ENCODE measurements around the gene NDUFA11. TPM values are rescaled to one million over a fixed set of nuclear protein-coding genes. Genes with fewer than 3 reads are reported as not detected.

The NDUFA11 gene
- total RNA-seq, 3 donors from 2014 or later (not counting 1 experiment from before 2014, with no cell fraction given) = 111 to 115 (median 113) TPM

DNA sequence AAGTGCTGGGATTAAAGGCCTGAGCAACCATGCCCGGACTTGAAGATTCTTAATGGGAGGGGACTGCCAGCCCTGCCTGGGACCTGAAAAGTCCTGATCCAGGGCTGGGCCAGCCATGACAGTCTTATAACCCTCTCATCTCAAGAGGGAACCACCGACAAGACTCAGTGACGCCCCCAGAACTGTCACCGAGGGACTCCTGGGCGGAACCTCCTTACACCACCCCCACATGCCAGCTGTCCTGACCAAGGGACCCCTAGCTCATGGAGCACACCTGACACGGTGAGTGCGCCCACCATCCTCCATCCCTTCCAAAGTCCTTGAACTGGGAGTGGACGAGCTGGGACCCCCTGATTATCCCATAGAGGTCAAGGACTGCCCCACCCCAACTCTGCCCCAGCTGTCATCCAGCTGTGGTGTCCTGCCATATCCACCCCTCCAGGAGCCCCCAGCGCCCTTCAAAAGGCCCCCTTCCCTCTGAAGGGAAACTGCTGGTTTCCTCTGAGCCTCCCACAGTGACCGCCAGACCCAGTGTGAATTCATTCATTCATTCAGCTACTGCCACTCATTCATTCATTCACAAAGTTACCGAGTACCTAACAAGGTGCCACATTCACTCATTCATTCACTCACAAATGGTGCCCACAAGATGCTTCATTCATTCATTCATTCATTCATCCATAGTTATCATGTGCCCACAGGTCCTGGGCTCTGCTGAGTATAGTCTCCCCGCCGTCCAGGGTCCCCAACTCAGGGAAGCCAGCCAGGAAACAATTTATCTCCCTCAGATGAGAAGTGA, 3.7 kb downstream of the NDUFA11 start:
- Mint-ChIP-seq H3K36me3 (no peaks in the 10 kb centered on the region), H3K27me3 (ENCODE audit: low read depth in 2 of 2) (no peaks in the 10 kb centered on the region), H3K4me3 (no peak overlapping the region), H3K27ac (no peak overlapping the region), H3K4me1 (peaks cover 17 to 35% of the 10 kb centered on the region in 2 donors), H3K9me3 (no peaks in the 10 kb centered on the region)
- H3K27ac ChIP-seq (ENCODE audit: low read length) = no peak overlapping the region
- no peaks in the 10 kb centered on the region for H3K9me3 ChIP-seq (ENCODE audit: control insufficient read depth, insufficient read depth, low read length)
- 94% methylated on average over 13 of the region's 13 CpGs for WGBS (ENCODE audit: insufficient coverage)
- no peak for DNase-seq
- ATAC-seq = no peak
- TF ChIP-seq, protein P1, sequence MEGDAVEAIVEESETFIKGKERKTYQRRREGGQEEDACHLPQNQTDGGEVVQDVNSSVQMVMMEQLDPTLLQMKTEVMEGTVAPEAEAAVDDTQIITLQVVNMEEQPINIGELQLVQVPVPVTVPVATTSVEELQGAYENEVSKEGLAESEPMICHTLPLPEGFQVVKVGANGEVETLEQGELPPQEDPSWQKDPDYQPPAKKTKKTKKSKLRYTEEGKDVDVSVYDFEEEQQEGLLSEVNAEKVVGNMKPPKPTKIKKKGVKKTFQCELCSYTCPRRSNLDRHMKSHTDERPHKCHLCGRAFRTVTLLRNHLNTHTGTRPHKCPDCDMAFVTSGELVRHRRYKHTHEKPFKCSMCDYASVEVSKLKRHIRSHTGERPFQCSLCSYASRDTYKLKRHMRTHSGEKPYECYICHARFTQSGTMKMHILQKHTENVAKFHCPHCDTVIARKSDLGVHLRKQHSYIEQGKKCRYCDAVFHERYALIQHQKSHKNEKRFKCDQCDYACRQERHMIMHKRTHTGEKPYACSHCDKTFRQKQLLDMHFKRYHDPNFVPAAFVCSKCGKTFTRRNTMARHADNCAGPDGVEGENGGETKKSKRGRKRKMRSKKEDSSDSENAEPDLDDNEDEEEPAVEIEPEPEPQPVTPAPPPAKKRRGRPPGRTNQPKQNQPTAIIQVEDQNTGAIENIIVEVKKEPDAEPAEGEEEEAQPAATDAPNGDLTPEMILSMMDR (IDR thresholded peaks at IDR 0.05) = no peak
- no peaks in the 10 kb centered on the region for H3K27me3 ChIP-seq (ENCODE audit: control insufficient read depth, insufficient read depth, low read length)
- peaks cover 21% of the 10 kb centered on the region for H3K4me1 ChIP-seq (ENCODE audit: control insufficient read depth, insufficient read depth, low read length)
- H3K4me3 ChIP-seq (ENCODE audit: low read length) = no peak overlapping the region
- H3K36me3 ChIP-seq (ENCODE audit: control insufficient read depth, insufficient read depth, low read length) = peaks cover 21% of the 10 kb centered on the region
- intact Hi-C loops (cut with micrococcal nuclease) = loop anchor here (5.0 kb wide), 2 partner anchors 77 to 1178 kb away; partner anchors contain the start of genes DPP9 and RANBP3

DNA sequence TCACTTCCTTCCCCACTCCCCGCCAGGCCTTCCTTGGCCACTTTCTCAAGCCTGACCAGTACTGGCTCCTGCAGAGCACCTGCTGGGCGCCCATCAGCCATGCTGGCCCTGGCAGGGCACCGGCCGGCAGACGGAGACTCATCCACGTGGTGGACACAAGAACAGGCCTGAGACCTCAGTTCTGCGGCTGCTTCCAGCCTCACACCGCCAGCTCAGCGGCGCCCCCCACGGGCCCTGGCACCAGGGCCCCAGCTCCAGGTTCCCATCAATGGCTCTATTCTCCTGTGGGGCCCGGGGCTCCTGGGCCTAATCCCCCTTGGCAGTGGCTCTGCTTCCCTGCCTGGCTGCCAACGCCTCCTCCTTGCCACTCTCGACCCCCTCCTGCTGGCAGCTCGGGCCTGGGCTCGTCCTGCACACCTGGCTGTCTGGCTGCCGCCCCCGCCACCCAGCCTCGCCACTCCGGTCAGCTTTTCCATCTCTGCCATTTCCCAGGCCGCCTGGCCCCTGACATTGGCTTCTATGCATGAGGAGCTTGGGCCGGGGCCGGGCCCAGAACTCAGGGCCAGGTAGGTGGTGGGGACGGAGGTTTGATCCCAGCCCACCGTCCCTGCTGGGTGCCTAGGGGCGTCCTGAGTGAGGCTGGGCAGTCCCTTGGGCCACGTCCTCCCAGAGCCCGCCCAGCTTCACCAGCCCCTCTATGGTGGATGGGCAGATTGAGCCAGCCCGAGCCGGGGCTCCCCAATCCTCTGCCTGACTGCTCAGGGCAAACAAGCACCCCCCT, 6.2 kb downstream of the NDUFA11 start:
- Mint-ChIP-seq H3K4me1 (peaks cover 6 to 15% of the 10 kb centered on the region in 2 donors), H3K27ac (no peak overlapping the region), H3K9me3 (no peaks in the 10 kb centered on the region), H3K36me3 (no peaks in the 10 kb centered on the region), H3K27me3 (ENCODE audit: low read depth in 2 of 2) (no peaks in the 10 kb centered on the region), H3K4me3 (no peak overlapping the region)
- H3K4me3 ChIP-seq (ENCODE audit: low read length) = no peak overlapping the region
- no peak overlapping the region for H3K27ac ChIP-seq (ENCODE audit: low read length)
- ATAC-seq = no peak
- 97% methylated on average over 30 of the region's 30 CpGs for WGBS (ENCODE audit: insufficient coverage)
- H3K36me3 ChIP-seq (ENCODE audit: control insufficient read depth, insufficient read depth, low read length) = peaks cover 24% of the 10 kb centered on the region
- TF ChIP-seq, protein P1 (IDR thresholded peaks at IDR 0.05) = no peak
- DNase-seq = no peak
- no peaks in the 10 kb centered on the region for H3K9me3 ChIP-seq (ENCODE audit: control insufficient read depth, insufficient read depth, low read length)
- H3K27me3 ChIP-seq (ENCODE audit: control insufficient read depth, insufficient read depth, low read length) = no peaks in the 10 kb centered on the region
- intact Hi-C loops (cut with micrococcal nuclease) = no loop called here
- H3K4me1 ChIP-seq (ENCODE audit: control insufficient read depth, insufficient read depth, low read length) = peaks cover 4% of the 10 kb centered on the region

DNA sequence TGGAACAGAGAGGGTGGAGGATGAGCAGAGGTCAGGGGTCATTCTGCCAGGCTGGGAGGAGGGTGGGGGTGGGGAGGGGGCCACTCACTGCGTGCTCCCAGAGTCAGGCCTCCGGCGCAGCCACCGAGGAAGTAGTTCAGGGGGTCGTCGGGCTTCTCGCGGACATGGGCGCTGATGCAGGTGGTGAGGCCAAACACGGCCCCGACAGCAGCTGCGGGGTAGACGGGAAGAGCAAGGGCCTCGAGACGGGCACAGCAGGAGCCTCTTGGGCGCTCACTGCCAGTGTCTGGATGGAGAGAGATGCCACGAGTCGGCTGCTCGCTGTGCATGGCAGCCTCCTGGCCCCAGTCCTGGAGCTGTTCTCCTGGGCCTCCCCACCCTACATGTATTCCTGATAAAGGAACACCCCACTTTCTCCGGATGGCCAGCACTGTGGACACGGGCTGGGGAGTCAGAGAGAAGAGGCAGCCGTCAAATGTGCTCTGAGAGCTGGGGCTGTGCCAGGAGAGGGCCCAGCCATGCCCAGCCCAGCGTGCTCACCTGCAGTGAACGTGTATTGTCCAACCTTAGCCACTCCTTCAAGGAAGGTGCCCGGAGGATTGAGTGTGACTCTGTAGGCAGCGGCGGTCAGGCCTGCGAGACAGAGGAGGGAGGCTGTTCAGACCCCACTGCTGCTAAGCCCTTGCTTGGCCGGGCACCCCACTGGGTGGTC, 7.1 kb downstream of the NDUFA11 start:
- H3K4me3 ChIP-seq (ENCODE audit: low read length) = no peak overlapping the region
- Mint-ChIP-seq H3K27me3 (ENCODE audit: low read depth in 2 of 2) (no peaks in the 10 kb centered on the region), H3K27ac (no peak overlapping the region), H3K9me3 (no peaks in the 10 kb centered on the region), H3K4me3 (no peak overlapping the region), H3K4me1 (peaks cover 6 to 20% of the 10 kb centered on the region in 2 donors), H3K36me3 (no peaks in the 10 kb centered on the region)
- H3K9me3 ChIP-seq (ENCODE audit: control insufficient read depth, insufficient read depth, low read length) = no peaks in the 10 kb centered on the region
- intact Hi-C loops (cut with micrococcal nuclease) = no loop called here
- no peaks in the 10 kb centered on the region for H3K4me1 ChIP-seq (ENCODE audit: control insufficient read depth, insufficient read depth, low read length)
- 95% methylated on average over 29 of the region's 29 CpGs for WGBS (ENCODE audit: insufficient coverage)
- TF ChIP-seq, protein P1 (IDR thresholded peaks at IDR 0.05) = no peak
- H3K36me3 ChIP-seq (ENCODE audit: control insufficient read depth, insufficient read depth, low read length) = peaks cover 24% of the 10 kb centered on the region
- H3K27ac ChIP-seq (ENCODE audit: low read length) = no peak overlapping the region
- H3K27me3 ChIP-seq (ENCODE audit: control insufficient read depth, insufficient read depth, low read length) = no peaks in the 10 kb centered on the region
- no peak for DNase-seq
- ATAC-seq = no peak
